Measurements from ENCODE around the gene CHEK1.
"Not testable (repeated sequence)": the region's sequence is repeated elsewhere in the genome, so short reads cannot be mapped to it uniquely, and the experiment has no call there.

The CHEK1 gene

DNA sequence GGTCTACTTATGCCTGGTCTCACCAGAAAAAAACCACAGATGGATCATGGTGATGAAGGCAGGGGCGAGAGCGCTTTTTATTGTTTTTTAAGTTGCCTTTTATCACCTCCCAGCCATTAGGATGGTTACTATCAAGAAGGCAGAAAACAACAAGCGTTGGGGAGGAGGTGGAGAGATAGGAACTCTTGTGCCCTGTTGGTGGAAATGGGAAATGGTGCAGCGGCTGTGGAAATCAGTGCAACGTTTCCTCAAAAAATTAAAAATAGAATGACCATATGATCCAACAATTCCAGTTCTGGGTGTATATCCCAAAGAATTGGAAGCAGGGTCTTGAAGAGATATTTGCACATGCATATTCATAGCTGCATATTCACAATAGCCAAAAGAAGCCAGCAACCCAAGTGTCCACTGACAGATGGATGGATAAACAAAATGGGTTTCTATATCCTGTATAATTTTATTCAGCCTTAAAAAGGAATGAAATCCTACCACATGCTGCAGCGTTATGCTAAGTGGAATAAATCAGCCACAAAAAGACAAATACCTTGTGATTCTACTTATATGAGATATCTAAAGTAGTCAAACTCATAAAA lies 76.2 kb downstream of the CHEK1 start:
- DNase-seq, result no peak

- DNase-seq, result no peak
Observed at GRCh38 chr11:125701858-125702621, 77.1 kb downstream of the CHEK1 start.

DNA sequence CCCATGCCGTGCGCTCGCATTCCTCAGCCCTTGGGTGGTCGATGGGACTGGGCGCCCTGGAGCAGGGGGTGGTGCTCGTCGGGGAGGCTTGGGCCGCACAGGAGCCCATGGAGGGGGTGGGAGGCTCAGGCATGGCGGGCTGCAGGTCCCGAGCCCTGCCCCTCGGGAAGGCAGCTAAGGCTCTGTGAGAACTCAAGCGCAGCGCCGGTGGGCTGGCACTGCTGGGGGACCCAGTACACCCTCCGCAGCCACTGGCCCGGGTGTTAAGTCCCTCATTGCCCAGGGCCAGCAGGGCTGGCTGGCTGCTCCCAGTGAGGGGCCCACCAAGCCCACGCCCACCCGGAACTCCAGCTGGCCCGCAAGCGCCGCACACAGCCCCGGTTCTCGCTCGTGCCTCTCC lies 79.7 kb downstream of the CHEK1 start:
- DNase-seq, result not testable (repeated sequence)

DNA sequence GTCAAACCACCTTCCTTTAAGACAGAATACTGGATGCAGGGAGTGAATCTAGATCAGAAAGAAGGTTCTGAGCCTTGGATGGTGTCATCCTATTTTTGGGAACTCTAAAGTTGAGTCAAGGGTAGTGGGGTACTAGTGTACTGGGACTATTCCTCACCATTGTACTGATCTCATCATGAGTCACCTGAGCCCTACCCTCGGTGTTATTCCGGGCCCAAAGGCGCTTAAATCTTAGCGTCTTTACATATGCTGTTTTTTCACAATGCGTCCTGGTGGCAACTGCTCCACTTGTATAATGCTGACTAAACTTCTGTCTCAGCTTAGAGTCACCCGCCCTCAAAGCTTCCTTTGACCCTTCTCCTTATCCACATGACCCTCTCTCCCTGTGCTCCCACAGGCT lies 95.8 kb downstream of the CHEK1 start:
- DNase-seq, result no peak

DNA sequence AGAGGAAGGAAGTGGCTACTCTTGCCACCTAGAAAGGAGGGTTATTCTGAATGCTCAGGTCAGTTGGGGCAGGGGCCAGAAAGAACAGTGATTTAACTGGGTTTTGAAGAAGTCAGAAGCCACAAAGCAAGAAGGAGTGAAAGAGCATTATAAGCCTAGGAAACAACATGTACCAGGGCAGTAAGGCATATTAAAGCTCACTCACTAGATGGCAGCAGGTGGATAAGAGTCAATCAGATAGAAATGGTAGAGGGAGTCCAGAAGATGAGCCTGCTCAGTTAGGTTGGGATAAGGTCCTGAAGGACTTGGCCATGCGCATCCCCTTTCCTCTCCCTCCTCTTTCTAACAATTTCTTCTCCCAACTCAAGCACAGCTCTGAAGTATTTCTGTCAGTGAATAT lies 99.2 kb downstream of the CHEK1 start:
- peak; percentile 42 for DNase-seq
